Activated T-cell treated with anti-CD3 and anti-CD28 coated beads for 1 hour (primary cell): Measurements from ENCODE around the gene SLC22A24.
"Not testable (repeated sequence)": the region's sequence is repeated elsewhere in the genome, so short reads cannot be mapped to it uniquely, and the experiment has no call there.

Source experiments
- DNase-seq: peaks from one replicate; pipeline ENCODE4 v3.0.0-alpha.2; 2020; ENCODE audit warnings: low read depth

Gene SLC22A24

GRCh38 chr11:63144121-63144520 lies at the start of gene SLC22A24:
Gene SLC22A24, minus strand, starts transcription at chr11:63144221. Its CDS starts 442 bp downstream, at chr11:63143779.
- no peak for DNase-seq

- no peak for DNase-seq
These were observed 36.5 kb upstream of the SLC22A24 start for GRCh38 chr11:63180536-63180935.

- no peak for DNase-seq
These were observed 35.5 kb upstream of the SLC22A24 start for GRCh38 chr11:63179432-63180041.

- no peak for DNase-seq
These were observed 33.9 kb upstream of the SLC22A24 start for GRCh38 chr11:63177872-63178271.

GRCh38 chr11:63165706-63166310 lies 21.8 kb upstream of the SLC22A24 start:
- DNase-seq, result no peak

- no peak for DNase-seq
These were observed 11.8 kb upstream of the SLC22A24 start for GRCh38 chr11:63155794-63156193.

GRCh38 chr11:63146581-63146980 lies 2.6 kb upstream of the SLC22A24 start:
- DNase-seq, result no peak

- DNase-seq, result no peak
These were observed 1.6 kb downstream of the SLC22A24 start for GRCh38 chr11:63142459-63142858.

GRCh38 chr11:63132985-63133775 lies 10.8 kb downstream of the SLC22A24 start:
- no peak for DNase-seq

GRCh38 chr11:63099555-63099954 lies 44.5 kb downstream of the SLC22A24 start:
- DNase-seq, result no peak

- DNase-seq, result no peak
These were observed 63.3 kb downstream of the SLC22A24 start for GRCh38 chr11:63080682-63081081.

- DNase-seq, result not testable (repeated sequence)
These were observed 97.8 kb downstream of the SLC22A24 start for GRCh38 chr11:63046203-63046602.

- no peak for DNase-seq
These were observed 101.4 kb downstream of the SLC22A24 start for GRCh38 chr11:63042596-63042995.

- no peak for DNase-seq
These were observed 111.6 kb downstream of the SLC22A24 start for GRCh38 chr11:63032457-63032856.
